SIG-M5 treated with dmso at 0.1 percent for 504 hours (cell line): ENCODE data around the gene ADCY4.
"Not testable (repeated sequence)": the region's sequence is repeated elsewhere in the genome, so short reads cannot be mapped to it uniquely, and the experiment has no call there.

Experiments used
- DNase-seq: peaks from one replicate; lab custom pipeline; 2025; ENCODE audit not compliant: unreplicated experiment; lab: John Stamatoyannopoulos, UW

Gene ADCY4

DNA sequence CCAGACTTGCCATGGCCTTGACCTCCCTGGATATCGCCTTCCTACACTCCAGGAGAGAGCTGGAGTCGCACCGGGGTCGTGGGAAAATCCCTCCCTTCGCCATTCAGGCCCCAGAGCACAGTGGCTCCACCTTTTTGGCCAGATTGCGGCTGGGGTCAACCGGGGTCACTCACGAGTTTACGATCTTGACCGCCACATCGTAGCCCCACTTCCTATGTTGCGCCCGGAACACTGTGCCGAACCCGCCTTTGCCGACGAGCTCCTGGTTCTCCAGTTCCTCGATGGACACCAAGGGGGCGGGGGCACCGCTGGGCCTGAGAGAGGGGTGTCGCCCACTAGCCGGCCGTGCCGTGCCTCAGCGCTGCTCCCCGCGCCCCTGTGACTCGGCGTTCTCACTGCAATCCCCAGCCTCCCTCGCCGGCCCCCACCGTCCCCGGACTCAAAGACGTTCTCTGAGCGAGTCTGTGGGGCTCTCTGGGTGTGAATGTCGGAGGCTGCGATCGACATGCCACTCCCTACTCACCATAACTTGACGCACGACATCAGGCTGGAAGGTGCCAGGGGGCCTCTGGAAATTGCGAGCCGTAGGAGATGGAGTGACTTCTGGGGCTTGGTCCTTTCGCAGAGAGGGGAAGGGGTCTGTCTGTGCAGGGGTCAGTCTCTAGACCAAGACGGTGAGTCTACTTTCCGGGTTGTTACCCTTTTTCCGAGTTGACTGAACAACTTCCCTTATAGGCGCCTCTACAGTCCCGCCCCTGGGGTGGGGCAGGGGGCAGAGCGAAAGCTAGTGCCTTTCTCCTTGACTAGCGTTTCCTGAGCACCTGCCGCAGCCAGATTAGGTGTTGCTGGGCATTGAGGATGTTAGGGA is 4.6 kb upstream of the ADCY4 start, which contains the start of gene RIPK3:
Gene RIPK3 (minus strand): TSS at position 708 of the 868 bp plus-strand sequence. CDS start 165 bp downstream, at position 543.
- no peak for DNase-seq

DNA sequence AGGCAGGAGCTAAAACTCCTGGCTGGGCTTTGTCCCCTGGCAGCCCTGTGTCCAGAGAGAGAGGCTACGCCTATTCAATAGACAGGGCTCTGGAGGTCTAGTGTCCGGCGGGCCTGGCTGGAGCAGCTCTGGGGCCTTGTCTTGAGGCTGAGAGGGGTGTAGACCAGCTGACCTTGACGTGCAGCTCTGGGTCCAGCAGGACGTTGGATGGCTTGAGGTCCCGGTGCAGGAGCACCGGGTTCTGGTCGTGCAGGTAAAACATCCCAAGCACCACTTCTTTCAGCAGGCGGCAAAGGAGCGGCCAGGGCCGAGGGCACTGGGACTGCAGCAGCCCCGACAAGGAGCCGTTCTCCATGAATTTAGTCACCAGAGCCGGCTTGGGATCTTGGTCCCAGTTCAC is 4.0 kb upstream of the ADCY4 start:
- no peak for DNase-seq

DNA sequence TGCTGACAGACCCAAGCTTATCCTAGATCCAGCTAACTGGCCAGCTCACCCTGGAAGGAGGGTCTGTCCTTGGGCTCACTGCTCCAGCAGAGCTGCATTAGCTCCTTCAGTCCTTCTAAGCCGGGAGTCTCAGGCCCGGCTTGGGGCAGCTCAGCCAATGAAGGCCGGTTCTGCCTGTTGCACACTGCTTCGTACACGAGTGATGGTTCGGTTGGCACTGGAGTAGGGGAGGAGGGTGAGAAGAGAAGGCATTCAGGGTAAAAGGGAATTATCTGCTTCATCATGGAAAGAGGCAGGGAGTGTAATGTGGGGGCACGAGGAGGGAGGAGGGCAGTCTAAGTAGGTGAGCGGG is 2.9 kb upstream of the ADCY4 start:
- no peak for DNase-seq

DNA sequence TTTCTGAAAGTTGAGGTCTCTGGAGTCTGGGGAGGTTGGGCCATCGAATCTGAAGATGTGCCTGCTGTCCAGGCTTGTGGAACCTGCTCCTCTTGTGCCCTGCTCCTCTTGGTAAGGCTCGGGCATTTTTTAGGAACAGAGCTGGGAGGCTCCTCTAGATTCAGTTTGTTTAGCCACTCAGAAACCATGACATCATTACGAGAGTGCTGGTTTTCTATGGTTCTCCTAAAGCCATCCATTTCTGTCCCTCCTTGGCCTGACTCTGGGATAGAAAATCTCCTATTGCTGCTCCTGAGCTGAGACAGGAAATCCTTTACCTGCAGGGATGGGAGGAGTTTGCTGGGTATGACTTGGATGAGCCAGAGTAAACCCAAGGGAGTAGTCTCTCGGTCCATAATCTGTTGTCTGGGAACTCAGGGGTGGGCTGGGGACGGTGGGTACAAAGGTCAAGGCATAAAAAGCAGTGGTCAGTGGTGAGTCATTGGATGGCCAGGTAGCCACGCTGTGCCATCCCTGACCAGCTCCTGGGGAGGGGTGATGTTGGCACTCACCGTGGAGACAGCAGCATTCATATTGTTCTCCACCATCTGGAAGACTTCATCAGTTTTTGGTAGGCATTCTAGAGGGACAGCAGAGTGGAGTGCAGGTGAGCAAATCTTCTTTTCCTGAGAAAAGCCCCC is 2.4 kb upstream of the ADCY4 start:
- DNase-seq: no peak

DNA sequence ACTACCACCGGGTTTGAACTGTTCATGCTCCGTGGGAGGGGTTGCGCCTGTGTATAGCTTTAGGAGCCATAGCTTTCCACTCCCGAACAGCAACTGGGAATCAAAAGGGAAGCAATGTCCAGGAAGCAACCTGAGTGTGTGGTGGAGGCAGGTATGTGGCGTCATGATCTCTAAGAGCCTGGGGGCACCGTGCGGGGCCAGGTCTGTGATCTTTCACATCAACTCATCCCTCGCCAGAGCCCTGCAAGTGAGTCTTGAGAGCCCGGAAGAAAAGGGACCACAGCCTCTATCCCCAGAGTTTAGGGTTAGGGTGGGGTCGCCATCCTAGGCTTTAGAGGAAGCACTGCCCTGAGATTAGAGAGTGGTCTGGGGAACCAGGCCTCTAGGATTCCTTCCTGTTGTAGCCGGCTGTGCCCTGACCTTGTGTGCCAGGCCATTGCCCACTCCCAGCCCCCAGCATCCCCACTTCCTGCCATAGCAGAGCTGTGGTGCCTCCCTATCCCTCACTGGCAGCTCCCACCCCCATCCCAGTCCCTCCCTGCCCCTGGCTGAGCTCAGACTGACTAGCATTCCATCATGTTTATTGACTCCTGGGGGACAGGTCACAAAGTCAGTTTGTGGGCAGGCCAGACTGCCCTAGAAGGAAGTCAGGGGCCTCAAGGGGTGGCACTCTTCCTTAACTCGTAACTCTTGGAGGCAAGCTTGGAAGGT is 745 bp upstream of the ADCY4 start:
- DNase-seq: no peak

DNA sequence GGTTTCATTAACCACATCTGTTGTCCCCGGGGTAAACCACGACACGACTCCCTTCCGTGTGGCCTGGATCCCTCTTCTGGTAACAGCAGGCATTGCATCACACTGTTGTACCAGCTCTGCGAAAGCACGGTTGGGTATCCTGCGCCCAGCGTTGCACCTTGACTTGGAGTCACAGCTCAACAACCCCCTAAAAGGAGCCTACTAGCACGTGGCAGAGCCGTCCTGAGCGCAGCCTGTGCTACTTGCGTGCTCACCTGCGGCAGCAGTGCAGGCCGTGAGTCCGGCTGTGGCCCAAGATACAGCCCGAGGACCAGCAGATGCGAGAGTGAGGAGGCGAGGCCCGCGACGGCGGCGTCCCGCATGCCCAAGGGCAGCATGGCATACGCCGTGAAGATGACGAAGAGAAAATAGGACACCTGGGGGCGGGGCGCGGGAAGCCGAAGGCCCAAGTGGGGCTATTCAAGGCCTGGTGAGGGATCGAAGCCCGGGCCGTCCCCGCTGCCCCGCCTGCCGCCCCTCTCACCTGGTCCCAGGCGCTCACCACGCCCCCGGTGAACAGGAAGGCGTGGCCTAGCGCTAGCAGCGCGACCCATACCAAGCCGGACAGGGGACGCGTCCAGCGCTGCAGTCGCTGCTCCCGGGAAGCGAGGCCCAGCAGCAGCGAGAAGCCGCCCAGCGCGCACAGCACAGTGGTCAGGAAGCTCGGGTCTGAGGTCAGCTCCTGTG is 2.4 kb downstream of the ADCY4 start:
- DNase-seq: peak; percentile 73

DNA sequence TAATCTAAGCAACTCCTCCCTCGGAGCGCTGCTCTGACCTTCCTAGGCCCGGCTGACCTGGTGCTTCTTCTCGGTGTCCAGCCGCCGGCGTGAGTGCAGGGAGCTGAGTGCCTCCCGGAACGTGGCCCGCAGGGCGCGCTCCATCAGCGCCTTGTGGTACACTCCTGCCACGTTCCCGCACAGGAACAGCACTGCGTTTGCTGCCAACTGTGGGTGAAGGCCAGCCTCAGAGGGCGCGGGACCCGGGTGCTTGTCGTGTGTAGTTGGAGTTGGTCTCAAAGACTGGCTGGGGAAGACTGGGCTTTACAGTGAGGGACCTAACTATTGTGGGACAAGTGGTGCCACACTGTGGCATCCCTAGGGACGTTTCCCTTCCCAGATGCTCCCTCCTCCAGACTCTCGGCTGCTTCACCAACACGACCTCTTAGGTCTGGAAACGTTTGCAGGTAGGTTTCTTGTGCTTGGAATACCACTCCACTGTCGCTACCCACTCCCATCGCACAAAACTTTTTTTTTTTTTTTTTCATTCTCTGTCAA is 3.1 kb downstream of the ADCY4 start:
- DNase-seq: no peak

DNA sequence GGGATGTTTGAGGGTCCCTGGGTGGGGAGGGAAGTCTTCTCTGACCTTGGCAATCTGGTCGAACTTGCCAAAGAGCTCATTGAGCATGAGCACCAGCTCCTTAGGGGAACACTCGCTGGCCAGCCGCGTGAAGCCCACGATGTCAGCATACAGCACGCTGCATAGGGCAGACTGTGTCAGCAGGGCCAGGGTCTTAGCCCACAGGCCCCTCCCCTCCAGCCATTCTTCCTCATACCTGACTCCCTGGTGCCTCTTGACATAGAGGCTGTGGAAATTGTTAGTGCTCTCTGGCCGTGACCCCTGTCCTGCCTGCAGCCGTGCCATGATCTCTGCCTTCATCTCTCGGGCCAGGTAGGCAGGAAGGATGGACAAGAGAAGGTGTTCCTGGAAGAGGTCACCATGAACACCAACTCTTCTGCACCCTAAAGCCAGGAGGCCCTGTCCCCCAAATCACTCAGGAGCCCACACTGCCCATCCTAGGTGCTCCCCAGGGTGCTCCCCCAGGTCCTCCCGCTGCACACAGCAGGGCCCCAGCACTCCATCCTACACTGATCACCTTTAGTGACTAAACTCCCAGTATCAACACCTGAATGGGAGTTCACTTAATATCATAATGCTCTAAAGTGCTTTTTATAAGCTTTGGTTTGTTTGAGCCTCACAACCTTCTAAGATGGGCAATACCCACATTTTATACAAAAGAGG is 3.7 kb downstream of the ADCY4 start:
- no peak for DNase-seq

DNA sequence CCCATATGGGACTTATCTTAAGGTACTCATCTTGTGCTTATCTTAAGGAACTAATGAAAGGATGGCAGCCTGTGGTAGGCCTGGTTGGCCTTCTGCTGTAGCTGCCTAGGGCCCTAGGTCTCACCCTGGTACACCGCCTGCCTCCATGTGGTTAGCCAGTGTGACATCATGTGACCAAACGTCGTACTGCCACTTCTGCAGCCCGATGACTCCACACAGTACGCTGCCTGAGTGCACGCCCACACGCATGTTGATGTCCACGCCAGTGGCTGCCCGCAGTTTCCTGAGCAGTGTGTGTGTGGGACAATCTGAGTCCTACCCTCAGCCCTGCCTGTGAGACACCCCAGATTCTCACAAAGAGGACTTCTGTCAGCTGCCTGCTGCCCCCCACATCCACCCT is 5.1 kb downstream of the ADCY4 start:
- DNase-seq: no peak

DNA sequence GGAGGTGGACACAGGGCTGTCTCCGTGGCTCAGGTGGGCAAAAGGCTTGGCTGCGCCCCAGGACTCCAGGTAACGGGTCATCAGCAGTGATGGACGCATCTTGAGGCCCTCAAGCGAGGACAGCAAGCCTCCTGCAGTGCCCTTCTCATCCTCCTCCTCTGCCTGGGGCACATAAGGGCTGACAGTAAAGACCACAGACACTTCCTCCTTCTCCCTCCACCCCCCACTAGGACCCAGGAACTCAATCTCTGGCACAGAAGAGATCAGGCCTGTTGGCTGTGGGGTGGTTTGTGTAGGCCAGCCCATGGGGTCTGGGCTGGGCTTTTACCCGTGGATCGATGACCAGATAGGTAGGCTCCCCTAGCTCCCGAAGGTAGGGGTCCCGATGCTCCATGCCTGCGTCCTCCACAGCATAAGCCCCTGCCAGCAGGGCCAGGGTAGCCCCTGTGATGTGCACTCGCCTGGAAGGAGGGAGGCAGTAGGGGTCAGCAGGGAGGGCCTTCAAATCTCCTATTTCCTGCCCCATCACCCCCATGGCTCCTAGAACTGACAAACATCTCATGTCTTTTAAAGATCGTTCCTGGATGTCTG is 5.7 kb downstream of the ADCY4 start:
- DNase-seq: no peak

DNA sequence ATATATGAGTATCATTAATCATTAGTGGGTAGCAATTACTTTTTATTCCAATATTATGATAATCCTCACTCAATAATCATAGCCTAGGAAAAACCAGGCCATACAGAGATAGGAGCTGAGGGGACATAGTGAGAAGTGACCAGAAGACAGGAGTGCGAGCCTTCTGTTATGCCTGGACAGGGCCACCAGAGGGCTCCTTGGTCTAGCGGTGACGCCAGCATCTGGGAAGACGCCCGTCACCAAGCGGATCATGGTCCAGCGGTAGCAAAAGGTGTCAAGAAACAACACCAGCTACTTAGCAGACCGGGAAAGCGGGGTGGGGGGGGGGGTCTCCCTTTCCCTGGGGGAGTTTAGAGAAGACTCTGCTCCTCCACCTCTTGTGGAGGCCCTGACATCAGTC is 7.0 kb downstream of the ADCY4 start:
- DNase-seq: not testable (repeated sequence)

DNA sequence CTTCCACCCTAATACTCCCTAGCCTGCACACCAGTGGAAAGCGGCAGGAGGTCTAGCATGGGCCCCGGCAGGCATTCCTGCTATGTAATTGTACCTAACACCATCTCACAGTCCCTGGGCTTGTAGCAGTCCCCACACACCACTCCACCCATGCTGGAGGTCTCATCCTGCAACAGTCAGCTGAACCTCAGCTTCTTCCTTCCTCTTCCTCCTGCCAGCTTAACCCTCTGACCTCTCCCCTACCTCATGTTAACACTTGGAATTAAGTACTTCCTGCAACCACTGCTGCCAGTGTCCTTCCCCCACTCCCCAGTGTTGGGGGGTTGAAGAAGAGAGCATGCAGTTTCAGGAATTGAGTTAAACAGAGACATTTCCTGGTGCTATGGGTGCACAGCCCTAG is 7.6 kb downstream of the ADCY4 start:
- no peak for DNase-seq

DNA sequence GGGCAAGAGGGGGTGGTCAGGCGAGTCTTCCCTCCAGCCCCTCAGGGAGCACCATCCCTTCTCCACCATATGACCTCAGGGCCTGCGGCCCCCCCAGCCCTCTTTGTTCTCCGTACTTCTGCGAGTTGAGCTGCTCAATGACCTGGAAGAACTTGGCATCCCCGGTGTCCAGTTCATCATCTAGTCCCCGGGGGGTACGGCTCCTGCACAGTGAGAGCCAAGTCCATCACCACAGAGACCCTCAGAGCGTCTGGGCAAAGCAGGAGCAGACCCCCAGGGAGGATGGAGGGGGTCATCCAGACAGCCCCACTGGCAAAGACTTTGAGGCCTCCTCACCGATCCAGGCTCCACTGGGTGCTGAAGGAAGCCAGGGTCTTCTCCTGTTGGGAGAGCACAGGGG is 8.9 kb downstream of the ADCY4 start:
- DNase-seq: no peak

DNA sequence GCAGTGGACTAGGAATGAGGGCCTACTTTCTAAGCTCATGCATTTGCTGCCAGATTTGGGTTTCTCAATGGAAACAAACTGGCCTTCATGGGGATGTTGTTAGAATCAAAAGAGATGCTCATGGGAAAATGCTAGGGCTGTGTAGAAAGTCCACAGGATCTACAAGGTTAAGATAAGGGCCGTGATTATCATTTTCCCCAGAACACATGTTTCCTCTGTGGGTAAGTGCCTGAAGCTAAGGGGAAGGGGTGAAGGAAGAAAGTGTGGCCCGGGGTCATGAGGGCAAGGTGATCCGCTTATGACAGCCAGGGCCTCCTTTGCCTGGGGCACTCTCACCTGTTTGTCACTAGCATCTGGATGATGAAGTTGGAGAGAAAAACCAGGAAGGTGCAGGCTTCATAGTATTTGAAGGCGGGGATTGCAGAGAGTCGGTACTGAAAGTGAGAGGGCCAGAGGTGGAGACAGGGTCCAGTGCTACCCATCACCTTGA is 9.8 kb downstream of the ADCY4 start:
- no peak for DNase-seq

DNA sequence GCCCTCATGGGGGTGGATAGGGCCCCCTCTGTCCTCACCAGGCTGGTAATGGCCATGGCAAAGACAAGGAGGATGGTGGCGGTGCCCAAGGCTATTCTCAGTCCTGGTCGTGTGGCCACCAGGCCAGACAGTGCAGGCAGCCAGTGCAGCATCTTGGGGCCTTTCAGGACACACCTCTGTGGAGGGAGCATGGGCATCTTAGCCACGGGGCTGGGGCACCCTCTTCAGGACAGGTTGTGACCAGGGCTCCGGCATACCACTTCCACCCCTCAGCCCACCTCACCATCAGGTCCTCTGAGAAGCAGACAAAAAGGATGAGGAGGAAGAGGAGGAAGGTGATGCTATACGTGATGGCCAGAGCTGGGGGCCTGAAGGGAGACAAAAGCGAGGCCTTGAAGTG is 10.8 kb downstream of the ADCY4 start:
- no peak for DNase-seq

DNA sequence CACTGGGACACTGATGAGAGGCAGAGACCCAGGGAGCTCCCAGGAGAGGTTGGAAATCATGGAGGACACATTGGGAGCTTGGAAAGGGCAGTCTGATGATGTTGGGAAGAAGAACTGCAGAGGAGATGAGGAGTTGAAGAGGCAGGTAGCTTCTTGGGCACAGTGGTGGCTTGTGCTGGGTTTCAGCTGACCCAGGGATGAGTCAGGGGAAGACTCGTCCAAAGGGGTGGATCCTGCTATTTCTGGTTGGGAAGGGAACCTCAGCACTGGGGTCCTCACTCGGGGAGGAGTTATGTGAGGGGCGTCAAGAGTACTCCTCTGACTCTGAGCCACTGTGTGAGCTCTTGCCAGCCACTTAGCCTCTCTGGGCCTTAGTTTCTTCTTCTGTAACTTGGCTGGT is 11.5 kb downstream of the ADCY4 start:
- no peak for DNase-seq

DNA sequence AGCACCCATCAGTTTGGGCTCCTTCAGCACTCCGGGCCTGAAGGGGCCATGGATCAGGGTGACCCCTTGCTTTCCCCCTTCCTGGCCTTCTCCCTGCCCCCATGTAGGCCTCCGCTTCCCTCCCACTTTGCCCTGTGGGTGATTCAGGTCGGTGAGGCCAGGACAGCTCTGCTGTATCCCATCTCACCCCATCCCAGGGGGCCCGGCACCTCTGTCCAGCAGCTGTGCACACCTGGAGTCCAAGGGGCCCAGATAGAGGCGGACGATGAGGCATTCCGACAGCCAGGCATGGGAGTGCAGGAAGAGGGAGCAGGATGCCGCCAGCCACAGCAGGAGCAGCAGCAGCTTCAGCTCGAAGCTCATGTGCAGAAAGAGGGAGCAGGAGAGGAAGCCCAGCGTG is 12.2 kb downstream of the ADCY4 start:
- no peak for DNase-seq

DNA sequence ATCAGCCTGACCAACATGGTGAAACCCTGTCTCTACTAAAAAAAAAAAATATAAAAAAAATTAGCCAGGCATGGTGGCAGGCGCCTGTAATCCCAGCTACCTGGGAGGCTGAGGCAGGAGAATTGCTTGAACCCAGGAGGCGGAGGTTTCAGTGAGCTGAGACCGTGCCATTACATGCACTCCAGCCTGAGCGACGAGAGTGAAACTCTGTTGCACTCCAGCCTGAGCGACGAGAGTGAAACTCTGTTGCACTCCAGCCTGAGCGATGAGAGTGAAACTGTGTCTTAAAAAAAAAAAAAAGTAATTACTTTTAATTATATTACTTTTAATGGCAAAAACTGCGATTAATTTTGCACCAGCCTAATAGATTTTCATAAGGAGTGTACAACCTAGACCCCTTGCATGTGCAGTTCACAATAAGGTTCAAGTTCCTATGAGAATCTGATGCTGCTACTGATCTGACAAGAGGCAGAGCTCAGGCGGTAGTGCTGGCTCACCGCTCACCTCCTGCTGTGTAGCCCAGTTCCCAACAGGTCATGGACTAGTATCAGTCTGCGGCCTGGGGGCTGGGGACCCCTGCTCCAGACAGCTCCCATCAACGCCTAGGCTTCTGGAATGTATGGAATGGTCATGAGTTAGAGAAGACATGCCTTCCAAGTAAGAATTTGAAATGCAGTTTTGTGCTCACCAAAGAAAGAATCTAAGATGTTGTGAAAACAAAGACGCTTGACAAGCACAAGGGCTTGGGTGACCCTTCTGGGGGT is 13.5 kb downstream of the ADCY4 start:
- DNase-seq: no peak
